AG20443 (cell line): ENCODE measurements around the gene TINCR.

Source experiments
- DNase-seq: peaks from one replicate; pipeline ENCODE4 v3.0.0; 2012; ENCODE audit warnings: low spot score, mixed read lengths

The TINCR gene

DNA sequence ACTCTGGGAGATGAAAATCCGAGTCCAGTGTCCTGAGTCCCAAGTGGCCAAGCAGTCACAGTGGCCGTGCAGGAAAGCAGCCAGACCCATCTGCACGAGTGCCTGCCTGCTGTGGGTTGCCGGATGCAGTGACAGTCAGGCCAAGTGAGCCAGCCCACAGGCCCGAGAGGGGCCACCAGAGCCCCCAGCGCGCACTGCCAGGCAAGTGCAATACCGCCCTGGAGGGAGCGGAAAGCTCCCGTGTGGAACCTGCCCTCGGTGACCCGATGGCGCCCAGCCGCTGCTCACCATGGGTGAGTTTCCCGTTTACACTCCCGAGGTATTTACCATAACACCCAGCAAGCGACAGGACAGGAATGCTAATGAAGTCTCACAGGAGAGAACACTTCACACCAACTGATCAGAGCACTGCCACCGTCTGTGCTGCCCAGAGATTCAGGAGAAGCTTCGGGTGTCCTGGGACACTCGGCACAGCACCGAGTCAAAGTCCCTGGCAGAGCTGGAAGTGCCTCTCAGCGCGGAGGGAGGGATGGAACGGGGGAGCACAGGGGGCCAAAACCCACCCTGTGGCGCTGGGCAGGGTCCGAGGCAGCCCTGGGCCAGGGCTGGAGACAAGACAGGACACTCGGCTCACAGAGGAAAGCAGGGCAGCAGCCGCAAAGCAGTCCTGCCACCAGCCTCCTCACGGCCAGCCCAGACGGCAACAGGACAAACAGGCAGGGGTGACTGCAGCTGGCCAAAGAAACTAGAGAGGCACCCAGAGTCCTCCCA is 21.3 kb upstream of the TINCR start:
- no peak for DNase-seq

DNA sequence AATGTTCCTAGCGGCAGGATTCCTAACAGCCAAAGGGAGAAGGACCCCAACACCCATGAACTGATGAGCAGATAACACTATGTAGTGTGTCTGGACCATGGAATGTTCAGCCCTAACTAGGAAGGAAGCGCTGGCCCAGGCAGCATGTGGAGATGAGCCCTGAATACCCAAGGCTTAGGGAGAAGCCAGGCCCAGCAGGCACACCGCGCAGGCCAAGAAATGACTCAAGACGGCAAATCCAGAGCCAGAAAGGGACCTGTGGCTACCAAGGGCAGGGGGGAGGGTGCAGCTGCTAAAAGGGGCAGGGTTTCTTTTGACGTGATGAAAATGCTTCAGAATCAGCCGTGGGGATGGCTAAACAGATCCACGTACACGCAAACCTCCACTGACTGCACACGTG is 20.7 kb upstream of the TINCR start:
- DNase-seq, result peak; percentile 52

DNA sequence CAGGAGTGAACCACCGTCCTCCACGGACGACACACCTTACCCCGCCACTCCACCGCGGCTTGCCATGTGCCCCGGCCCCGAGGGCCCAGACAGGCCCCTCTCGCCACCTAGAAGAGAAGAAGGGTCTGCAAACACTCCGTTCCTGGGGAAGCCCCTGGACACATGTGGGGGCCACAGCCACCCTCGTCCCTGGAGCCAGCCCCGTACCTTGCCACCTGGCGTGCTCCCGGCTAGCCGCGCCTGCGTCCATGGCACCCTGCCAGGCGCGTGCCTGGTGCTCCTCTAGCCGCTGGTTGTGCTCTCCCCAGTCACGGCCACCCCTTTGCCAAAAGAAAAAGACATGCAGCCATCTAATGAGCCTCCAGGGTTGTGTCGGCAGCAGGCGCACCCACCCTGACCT is 19.9 kb upstream of the TINCR start:
- DNase-seq, result no peak

DNA sequence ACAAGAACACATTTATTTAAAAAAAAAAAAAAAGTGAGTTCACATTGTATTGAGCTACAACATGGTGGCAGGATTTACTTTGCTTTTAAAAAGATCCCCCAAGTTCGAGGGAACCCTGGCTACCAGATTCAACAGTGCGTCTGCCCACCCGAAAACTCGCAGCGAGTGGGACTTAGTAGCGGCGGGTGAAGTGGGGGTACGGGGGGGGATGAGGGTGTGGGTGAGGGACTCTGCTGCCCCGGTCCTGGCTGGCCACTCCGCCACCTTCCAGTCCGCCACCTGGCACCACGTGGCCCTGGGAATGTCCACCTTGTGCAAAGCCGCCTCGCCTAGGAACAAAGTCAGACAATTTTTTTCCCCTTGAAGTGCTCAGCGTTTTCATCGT is 19.3 kb upstream of the TINCR start:
- no peak for DNase-seq

DNA sequence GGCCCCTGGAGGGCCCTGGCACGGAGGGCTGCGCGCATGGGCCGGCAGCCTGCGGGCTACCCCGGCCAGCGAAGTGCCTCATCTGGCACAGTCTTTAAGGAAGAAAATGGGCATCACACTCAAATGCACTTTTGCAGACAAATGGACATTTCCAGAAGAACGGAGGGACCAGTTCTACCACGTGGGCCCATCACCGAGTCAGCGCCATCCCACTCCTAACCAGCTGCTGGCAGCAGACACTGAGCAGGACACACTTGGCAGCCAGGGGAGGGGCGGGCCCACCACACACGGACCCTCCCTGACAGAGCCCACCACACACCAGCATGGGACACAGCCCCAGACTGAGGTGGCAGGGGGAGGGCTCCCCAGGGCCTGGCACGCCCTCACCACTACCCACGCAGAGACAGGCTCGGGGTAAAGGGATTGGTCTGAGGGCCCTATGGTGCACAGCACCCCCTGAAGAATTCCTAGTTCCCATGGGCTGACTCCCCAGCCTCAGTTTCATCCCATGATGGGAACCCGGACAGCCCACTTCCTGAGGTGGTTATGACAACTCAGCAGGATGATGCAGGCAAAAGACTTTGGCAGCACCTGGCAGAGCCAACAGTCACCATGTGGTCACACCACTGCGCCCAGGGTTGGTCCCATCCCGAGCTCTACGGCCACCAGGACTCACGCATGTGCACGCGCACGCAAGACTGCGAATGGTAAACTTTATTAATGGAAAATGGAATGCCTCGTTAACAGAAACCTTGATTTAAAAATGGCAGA is 18.7 kb upstream of the TINCR start:
- DNase-seq, result no peak

DNA sequence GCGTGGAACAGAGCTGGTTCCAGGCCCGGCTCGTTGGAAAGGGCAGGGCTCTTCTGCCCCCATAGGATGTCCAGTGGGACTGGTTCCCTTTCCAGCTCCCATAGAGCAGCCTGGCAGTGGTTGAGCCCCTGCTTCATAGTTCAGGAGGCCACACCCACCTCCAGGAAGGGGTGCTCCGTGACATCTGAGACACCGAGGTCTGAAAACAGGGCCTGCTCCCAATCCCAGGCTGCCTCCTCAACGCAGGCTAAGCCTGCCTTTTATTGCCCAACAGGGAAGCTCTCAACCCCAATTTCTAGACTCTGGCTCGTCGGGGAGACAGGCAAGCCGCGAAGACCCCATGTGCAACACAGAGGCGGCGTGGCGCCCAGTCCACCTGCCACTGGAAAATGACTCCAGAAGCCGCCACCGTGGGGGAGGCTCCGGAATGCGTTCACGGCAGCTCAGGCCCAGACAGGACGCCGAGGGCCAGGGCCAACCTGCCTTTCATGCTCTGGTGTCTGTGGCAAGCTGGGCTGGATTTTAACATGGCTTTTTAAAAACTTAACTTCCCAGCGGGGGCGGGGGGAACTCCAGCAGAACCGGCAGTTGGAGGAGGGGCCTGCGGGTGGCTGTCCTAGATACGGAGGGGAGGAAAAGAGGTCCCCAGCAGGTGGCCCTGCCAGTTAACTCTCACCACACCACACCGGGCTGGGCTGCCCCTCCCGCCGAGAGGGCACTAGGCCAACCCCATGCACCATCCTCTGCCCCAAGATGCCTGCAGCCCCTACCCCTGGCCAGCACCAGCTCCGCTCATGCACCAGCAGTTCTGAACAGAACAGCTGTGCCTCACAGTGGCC is 17.9 kb upstream of the TINCR start:
- no peak for DNase-seq

DNA sequence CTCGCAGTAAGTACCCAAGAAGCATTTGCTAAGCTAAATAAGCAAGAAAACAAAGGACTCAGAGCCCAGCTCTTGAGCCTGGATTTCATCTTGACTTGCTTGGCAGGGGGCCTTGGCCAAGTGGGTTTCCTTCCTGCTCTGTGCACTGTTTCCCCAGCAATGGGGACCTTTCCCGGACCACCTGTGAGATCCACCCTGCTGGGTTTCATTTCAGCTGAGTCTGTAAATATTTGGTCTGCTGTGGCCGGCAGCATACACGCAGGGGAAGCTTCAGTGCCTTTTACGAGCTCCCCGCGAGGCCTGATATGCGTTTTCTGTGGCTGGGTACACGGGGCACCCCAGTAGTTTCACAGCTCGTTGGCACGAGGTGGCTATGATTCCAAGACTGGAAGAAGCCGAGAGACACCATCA is 12.4 kb upstream of the TINCR start:
- DNase-seq, result no peak

DNA sequence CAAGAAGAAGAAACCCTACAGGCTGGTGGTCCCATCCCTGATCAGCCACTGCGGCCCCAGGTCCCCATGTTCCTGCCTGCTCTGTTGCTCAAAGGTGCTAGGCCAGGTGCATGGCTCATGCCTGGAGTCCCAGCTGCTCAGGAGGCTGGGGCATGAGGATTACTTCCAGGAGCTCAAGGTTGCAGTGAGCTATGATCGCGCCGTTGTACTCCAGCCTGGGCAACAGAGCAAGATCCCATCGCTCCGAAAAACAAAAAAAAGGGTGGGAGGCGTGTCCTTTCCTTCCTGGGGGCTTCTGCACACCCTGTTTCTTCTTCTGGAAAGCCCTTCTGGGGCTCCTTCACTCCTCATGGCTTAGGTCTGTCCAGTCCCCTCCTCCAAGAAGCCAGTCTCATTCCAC is 11.9 kb upstream of the TINCR start:
- no peak for DNase-seq

DNA sequence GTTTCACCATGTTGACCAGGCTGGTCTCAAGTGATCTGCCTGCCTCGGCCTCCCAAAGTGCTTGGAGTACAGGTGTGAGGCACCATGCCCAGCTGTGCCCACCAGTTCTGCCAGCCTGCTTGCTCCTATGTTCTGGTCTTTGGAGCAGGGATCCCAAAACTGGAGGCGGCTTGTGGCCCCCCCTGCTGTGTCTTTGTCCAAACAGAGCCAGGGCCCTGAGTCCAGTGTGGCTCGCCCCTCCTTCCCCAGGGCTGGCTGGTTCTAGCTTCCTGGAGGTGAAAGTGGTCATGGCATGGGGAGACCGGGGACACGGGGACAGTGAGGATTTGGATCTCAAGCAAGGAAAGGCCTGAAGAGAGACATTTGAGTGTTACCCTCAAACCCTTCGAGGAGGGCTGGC is 11.5 kb upstream of the TINCR start:
- DNase-seq, result no peak

DNA sequence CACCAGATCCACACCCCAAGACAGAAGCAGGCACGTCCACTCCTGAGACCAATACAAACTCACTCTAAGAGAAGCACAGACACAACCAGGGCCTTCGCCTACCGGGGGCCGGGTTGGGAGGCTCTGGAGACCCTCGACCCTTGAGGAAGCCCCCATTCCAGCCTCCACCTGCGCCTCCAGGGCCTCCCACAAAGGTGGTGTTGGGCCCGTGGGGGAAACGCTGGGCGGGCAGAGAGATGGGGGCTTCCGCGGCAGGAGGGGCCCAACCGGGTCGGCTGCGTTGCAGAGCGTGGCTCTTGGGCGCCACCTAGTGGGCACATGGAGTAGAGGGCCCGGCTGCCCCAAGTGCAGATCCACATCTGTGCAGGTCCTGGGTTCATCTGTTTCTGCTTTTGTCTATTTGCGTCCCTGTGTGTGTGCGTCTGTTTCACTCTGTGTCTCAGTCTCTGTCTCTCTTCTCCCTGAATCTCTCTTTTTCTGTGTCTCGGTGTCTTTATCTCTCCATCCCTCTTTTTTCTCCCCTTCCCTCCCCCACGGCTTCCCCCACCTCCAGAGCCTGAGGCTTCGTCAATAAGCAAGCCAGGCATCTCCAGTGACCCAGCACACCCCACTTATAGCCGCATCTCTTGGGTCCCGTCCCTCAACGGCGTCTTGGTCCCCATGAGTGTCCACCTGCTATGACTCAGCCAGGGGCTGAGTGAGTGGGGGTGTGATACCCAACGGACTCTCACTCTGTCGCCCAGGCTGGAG is 10.5 kb upstream of the TINCR start:
- peak; percentile 94 for DNase-seq

DNA sequence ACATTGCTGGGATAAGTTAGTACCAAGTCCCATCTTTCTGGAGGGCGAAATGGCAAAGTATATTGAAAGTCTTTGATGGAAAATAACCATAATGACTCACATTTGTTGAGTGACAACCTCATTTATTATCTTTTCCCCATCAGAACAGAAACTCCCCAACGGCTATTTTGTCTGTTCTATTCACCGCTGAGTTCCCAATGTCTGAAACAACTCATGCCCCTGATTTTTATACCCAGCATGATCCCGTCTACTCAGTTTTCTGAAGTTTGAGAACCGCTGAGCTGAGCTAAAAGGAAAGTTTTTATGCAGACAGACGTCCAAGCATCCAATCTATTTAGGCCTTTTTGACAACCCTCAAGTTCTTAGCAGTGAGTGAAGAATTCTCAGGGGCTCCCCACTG is 7.8 kb upstream of the TINCR start:
- DNase-seq, result no peak

DNA sequence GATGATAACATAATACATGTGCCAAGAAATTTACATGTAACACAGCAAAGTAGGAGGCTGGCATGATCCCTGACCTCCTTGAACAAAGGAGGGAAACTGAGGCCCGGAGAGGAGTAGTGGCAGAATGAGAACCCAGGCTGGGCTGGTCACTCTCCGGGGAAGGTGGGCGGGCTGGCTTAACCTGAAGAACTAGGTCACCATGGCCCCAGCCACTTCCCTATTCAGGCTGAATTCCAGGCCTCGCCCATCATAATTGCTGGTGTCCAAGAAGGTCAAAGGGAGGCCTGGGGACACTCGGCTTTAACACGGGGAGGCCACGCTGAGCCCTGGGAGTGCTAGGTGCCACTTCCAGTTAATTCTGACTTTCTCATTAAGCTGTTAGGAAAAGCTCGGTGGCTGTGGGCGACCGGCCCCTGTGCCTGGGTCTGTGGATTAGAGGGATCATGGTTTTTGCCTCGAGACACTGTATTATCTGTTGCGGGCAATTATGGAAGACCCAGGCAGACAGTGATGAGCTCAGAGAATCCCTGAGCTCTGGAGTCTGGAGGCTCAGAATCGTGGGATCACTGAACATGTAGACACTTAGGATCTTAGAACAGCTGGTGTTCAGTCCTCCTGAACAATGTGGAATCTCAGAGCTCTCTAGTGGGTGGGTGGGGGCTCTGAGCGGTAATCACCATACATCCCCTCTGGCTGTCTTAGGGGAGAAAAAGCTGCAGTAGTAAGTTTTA is 5.0 kb upstream of the TINCR start:
- no peak for DNase-seq

DNA sequence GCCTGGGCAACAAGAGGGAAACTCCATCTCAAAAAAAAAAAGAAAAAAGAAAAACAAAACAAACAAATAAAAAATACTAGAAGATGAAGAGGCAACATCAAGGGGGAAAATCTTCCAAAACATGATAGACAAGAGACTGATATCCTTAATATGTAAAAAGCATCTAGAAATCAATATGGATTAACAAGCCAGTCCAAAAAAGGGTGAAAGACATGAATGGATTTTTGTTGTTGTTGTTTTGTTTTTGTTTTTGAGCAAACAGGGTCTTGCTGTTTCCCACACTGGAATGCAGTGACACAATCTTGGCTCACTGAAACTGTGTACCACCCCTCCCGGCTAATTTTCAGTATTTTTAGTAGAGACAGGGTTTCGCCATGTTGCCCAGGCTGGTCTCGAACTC is 4.0 kb upstream of the TINCR start:
- DNase-seq, result no peak

DNA sequence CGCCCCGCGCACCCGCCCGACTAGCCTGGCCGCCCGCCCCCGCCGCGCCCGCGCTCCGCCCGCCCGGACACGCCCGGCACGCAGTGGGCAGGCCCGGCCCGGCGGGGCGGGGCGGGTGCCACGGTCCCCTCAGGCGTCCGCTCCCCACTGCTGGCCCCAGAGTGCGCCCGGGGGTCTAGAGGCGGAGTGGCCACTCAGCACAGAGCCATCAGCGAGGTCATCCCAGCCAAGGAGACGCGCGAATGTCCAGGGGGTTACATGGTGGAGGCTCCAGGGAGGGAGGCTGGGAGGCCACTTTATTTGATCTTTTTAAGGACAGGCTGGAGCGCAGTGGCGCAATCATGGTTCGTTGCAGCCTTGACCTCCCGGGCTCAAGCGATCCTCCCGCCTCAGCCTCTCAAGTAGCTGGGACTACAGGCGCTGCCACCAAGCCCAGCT is 236 bp upstream of the TINCR start:
- peak; percentile 57 for DNase-seq

DNA sequence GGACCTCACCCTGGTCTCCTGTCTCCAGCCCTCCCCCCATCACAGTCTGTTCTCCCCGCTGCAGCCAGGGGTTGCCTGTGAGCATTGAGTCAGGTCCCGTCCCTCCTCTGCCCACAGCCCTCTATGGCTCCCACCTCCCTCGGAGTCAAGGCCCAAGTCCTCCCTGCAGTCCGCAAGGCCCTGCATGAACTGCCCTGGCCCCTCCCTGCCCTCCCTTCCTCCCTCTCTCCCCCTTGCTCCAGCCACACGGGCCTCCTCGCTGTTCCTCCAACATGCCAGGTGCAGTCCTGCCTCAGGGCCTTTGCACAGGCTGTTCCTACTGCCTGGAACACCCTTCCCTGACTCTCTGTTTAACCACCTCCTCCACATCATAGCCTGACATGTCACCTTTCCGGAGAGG is 2.8 kb downstream of the TINCR start:
- DNase-seq, result no peak

DNA sequence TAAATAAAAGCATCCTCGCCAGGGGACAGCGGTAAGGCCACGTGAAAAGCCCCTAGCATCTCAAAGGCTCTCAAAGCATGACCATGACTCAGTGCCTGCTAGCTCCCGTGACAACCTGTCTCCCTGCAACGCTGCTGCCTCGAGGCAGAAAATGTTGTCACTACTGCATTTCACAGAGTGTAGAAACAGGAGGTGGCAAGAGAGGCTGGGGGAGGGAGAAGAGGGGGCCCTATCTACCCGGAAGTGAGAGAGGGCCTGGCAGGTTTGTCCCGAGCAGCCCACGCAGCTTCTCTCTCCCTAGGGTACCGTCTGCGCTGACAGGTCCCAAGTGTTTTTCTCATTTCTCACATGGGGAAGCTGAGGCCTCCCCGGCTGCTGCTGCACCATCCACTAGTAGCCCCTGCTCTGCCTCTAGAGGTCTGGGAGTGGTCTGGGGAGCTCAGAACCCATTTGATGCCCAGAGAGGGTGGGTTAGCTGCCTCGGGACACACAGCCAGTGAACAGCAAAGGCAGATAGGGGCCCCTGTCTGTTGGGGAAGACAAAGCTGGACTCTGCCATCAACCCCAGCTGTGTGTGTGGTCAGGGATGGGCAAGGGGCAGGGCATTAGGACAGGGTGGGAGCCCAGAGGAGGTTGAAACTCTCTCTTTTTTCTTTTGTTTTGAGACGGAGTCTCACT is 3.7 kb downstream of the TINCR start:
- DNase-seq, result peak; percentile 69

DNA sequence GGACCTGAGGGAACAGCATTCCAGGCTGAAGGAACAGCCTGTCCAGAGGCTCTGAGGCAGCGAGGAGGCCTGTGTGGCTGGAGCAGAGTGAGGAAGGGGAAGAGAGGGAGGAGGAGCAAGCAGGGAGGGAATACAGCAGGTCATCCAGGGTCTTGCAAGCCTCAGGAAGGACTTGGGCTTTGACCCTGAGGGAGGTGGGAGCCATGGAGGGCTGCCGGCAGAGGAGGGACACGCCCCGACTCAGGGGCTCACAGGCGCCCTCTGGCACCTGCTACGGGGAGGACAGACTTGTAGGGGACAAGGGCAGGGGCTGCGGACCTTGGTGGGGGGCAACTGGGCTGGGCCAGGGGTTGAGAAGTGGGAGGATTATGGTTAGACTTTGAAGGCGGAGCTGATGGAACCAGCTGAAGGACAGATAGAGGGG is 4.7 kb downstream of the TINCR start:
- DNase-seq, result no peak

DNA sequence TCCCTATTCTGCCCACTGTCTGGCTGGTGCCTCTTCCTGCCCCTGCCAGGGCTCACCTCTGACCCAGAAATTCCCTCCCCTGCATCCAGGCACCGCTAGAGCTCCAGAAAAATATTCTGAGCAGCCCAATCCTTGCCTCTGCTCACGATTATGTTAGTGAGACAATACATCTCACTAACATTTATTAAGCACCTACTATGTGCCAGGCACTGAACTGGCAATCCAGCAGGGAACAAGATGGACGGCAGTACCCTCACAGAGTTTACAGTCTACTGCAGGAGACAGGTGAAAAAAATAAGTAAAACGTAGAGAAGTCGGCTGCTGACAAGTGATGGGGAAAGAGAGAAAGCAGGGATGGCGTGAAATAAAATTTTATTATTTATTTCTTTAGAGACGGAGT is 5.5 kb downstream of the TINCR start:
- DNase-seq, result no peak

DNA sequence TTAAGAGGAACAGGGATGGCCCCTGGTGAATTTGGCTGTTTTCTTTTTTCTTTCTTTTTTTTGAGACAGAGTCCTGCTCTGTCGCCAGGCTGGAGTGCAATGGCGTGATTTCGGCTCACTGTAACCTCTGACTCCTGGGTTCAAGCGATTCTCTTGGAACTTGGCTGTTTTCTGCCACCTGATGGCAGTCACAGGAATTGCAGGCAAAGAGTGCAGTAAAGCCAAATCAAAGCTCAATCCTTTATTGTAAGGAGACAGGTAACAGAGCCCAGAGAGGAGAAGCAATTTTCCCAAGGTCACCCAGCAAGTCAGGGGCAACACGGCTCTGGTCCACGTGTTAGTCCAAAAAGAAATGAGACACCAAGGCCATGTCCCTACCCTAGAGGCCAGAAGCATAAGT is 6.2 kb downstream of the TINCR start:
- DNase-seq, result no peak

DNA sequence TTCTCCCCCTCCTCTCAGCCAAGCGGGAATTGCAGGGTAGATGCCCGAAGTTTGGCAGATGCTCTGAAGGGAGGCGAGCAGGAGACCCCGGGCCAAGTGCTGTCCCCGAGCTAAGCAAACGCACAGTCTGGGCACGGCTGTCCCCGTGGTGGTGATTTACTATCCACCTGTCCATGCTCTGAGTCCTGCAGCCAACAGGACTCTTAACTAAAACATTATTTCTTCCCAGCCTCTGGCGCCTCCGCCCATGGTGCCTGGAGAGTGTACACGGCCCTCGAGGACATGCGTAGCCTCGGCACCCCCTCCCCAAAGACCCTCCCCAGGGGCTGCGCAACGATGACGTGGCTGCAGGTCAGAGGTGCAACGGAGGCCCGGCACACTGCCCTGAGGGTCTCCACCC is 7.6 kb downstream of the TINCR start:
- no peak for DNase-seq

DNA sequence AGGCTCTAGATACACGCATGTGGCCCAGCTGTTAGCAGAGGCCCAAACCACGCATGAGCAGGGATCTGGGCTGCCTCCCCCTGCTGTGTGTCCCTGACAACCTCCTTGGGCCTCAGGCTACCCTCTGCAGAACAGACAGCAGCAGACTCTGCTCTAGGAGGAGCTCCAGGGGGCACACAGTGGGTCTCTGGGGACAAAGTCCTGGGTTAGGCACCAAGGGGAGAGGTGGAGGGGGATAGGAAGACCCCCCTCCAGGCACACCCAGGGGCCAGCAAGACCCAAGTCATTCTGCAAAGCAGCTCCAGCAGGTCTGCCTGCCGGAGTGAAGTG is 8.0 kb downstream of the TINCR start:
- DNase-seq, result peak; percentile 23
